Fibroblast of skin of right biceps (primary cell): Measurements from ENCODE around the gene EMP1.

Source experiments
- DNase-seq: peaks from one replicate; pipeline ENCODE4 v3.0.0-alpha.2; 2013

Gene EMP1

DNA sequence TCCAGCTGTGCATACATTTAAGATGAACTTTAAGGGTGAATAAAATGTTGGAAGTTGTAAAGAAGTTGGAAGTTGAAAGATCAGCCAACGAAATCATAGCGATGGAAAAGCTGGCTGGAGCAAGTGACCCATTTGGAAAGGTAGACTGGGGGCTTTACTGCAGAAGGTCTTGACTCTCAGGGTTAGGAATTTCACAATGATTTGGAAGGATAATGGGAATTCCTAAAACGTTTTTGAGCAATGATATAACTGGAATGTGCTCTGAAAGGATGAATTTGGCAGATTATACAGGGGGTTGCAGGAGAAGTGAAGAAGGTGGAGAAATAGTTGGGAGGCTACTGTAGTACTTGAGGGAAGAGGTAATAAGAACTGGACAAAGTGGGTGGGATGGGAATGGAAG is 27.4 kb downstream of the EMP1 start:
- peak; percentile 80 for DNase-seq

DNA sequence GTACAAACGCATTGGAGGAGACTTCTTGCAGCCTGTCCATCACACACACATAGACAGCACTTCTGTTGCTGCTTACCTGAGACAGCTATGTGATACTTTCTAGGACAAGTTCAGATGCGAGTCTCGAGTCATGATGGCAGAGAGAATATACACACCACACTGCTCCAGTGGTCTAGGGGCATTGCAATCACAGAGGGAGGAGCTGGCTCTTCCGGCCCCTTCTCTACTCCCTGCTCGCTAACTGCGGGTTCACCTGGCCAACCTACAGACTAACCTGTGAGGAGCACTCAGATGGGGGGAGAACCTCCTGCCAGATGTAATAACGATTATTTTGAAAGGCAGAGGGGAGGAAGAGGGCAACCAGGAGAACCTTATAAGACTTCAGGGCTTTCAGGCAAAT is 30.7 kb downstream of the EMP1 start:
- no peak for DNase-seq

DNA sequence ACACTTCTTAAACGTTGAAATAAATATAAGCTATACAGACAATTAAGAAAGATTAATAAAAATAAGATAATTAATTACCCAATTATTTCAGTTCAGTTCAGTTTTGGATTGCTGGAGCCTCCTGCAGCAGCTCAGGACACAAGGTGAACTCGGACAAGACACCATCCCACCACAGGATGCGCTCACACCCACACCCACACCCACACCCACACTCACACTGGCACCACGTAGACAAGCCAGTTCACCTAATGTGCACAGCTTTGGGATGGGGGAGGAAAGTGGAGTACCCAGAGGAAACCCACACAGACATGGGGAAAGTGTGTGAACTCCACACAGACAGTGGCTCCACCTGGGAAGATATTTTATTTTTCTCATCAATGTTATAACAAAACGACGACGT is 32.1 kb downstream of the EMP1 start:
- no peak for DNase-seq

DNA sequence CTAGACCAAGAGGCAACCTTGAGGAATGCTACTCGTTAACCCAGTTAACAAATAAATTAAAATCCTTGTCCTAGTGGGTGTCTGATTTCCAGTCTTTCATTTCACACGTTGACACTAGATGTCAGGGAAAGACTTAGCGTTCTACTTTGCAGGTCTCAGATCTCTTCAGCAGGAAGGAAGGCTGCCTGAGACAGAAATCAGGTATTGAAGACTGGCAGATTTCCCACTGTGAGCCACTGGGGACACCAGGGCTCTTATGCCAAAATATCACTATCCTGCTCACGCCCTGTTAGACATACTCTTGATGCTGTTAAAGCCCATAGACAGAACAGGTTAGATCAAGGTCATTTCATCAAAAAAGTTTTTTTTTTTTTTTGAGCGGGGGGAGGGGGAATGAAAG is 33.0 kb downstream of the EMP1 start:
- DNase-seq, result no peak

DNA sequence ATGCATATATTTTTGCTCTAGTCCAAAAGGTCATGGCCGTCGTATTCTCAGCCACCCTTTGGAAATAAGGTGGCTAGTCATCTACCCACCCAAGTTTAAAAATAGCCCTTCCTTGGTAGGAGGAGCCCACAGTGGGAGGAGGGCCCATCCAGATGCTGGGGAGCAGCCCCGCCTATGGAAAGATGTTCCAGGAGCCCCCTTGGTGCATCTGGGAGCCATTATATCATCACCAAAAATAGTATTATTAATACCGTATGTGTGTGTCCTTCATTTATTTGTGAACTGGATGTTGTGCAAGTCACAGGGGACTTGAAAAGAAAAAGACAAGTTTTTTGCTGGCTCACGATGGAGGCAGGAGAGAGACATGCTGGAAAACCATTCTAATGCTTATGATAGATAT is 34.0 kb downstream of the EMP1 start:
- peak; percentile 63 for DNase-seq

DNA sequence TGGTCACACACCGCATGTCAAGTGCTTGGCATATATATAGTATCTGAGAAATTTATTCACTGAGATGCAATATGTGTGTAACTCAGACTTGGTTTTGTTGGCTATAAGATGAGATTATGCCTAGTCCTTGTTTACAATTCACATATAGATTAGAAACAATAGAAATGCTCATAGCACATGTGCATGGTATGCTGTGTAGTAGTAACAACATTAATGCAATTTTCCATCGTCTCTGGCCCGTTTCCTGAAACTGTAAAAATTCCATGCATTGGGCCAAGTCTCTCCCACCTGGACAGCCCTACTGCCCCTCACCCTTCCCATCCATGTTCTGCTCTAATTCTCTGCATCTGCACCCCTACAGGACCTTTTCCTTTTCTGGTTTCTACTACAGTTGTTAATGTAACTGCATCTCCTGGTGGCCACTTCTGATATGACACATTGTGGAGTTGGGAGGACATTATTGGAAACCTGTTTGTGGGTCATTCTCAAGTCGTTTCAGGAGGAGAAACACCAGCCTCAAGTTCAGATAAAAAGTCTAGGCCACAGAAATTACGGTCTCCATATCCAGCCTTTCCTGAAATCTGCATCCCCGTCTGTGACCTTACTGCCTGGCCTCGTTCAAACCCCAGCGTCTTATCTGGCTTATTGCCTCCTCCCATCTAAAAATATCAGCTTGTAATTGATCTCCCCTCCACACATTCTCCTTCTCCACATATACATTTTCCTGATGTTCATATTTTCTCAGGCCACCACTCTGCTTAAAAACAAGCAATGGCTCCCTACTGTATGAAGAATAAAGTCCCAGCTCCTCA is 37.5 kb downstream of the EMP1 start:
- DNase-seq, result peak; percentile 64

DNA sequence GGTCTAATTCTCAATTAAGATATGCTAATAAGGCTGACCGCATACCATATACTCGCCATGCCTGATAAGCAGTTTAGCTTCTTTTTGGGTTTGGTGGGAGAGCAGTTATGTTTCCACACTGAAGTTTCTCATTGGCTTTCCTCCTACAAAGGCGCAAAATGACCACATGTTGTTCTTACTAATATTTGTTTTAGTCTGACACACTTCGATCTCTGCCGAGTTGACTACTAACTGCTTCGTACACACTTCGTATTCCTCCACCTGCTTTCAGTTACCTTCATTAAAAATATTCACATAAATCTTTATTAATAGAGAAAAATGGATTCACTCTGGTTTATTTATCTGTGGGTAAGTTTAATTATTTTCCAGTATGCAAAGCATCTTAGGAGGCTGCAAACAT is 41.7 kb downstream of the EMP1 start:
- no peak for DNase-seq

DNA sequence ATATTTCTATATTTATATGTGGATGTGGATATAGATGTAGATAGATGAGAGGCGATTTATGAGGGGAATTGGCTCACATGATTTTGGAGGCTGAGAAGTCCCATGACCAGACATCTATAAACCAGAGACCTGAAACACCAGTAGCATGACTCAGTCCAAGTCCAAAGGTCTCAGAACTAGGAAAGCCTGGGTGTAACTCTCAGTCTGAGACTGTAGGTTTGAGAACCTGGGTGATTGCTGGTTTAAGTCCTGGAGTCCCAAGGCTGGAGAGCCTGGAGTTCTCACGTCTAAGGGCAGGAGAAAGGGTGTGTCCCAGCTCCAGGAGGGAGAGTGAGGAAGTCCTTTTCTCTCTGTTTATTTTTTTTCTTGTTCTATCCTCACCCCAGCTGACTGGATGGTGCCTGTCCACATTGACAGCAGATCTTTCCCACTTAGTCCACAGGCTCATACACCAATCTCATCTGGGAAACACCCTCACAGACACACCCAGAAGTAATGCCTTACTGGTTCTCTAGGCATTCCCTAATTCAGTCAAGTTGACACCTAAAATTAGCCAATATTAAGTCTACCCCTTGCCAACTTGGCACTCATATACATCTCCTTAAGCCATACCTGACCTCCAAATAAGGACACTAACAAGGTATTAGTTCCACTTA is 45.4 kb downstream of the EMP1 start:
- DNase-seq, result no peak

DNA sequence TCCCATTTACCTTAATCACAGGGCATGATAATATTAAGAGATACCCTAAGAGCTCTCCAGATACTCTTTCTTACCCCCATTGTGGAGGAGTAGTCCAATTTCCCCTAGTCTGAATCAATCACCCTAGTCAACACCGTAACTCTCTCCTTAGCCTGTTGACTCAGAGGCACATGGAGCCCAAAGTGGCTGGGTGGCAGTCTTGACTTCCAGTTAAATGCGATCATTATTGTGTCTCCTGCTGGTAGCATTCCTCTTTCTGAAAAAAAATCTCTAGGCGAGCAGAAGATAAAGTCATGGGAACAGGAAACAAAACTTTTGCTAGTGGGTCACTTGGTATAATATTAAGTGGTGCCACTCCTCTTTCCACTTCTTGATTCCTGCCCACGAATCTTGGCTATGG is 46.4 kb downstream of the EMP1 start:
- no peak for DNase-seq

DNA sequence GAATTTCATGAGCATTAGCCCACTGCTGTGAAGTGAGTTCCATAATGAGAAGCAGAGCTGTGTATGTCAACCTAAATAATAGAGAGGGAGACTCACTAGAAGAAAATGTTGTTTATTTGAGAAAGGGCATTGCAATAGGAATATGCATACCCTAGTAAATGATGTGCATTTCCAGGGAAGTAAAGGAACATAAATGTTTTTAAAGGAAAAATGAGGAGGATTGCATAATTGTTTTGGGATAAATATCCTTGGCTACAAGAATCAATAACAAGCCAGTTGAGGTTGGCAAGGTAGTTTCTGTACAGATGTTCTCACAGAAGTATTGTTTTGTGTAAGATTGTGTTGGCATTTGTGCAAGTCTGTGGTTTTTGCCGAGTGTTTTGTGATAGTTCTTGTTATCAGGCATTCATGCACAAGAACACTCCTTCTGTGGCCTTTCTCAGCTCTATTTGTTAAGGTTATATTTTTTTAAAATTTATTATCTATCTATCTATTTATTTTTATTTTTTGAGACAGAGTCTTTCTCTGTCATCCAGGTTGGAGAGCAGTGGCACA is 47.1 kb downstream of the EMP1 start:
- no peak for DNase-seq

DNA sequence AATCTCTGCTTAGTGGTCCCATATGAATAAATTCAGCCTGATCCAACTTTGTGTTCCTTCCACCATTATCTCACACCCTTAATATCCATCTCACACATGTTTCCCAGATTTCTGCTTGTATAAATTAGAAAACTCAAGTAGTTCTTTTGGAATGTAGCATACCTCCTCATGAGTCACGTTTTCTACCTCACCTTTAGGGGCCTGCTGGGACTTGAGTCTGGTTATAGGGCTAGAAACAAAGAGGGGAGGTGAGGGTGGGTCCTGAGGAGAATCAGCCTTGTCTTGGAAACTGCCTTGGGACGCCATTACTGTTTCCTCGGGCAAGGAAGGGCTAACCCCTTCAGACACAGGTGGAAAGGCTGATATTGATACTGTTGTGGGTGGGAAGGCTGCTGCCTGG is 51.1 kb downstream of the EMP1 start:
- DNase-seq, result no peak

DNA sequence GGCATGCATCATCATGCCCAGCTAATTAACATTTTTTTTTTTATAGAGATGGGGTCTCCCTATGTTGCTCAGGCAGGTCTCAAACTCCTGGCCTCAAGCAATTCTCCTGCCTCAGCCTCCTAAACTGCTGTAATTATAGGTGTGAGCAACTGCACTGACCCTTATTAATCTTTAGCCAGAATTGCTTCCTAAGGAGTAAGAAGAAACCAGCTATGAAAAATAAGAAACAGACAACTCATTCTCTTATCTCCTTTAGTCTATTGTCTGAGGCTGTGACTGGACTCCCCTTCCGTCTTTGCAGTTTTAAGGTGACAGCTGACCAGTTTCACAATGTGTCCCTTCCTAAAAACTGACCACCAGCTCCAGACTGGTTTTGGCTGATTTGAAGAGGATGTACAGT is 52.4 kb downstream of the EMP1 start:
- no peak for DNase-seq

DNA sequence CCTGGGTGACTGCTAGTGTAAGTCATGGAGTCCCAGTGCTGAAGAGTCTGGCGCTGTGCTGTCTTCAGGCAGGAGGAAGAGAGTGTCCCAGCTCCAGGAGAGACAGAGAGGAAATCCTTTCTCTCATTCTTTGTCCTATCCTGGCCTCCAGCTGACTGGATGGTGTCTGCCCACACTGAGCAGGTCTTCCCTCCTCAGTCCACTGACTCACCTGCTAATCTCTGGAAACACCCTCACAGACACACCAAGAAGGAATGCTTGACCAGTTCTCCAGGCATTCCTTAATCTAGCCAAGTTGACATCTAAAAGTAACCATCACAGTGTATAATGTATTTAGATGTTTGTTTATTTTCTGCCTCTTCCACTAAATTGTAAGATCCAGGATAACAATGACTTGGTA is 53.9 kb downstream of the EMP1 start:
- peak; percentile 59 for DNase-seq

DNA sequence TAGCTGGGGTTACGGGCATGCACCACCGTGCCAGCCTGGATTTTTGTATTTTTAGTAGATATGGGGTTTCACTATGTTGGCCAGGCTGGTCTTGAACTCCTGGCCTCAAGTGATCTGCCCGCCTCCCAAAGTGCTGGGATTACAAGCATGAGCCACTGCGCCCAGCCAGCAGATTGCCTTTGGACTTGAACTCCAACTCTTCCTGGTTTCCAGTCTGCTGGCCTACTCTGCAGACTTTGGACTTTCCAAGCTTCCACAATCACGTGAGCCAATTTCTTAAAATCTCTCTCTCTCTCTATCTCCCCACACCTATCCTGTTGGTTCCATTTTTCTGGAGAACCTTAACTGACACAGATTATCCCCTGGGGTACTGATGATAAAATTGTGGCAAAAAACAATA is 55.0 kb downstream of the EMP1 start:
- DNase-seq, result no peak

DNA sequence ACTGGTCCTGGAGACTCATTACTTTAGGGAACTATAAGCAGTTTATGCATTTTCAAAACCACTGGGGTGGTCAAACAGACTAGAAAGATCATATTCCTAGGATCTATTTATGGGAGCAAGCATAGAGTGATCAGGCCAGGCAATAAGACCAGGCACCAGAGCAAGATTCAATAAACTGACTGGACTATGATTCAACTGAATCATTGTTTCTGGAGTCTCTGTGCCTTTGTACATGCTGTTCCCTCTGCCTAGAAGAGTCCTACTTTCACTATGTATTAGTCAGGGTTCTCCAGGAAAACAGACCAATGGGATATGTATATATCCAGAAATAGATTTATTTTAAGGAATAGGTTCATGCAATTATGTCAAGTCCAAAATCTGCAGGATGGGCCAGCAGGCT is 55.5 kb downstream of the EMP1 start:
- no peak for DNase-seq

DNA sequence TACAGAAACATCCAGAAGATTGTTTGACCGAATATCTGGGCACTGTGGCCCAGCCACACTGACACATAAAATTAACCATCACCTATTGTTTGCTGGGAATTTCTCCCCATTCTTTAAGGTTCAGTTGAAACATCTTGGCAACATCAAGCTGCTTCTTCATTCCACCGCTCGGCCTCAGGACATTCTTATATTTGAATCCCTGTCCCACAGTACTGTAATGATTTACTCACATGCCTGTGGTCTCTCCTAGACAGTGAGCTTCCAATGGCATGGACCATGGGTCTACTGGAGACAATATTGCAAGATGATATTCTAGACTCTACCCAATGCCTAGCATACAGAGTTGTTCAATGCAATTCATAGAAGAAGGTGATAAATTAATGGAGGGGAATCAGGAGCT is 56.1 kb downstream of the EMP1 start:
- DNase-seq, result no peak

DNA sequence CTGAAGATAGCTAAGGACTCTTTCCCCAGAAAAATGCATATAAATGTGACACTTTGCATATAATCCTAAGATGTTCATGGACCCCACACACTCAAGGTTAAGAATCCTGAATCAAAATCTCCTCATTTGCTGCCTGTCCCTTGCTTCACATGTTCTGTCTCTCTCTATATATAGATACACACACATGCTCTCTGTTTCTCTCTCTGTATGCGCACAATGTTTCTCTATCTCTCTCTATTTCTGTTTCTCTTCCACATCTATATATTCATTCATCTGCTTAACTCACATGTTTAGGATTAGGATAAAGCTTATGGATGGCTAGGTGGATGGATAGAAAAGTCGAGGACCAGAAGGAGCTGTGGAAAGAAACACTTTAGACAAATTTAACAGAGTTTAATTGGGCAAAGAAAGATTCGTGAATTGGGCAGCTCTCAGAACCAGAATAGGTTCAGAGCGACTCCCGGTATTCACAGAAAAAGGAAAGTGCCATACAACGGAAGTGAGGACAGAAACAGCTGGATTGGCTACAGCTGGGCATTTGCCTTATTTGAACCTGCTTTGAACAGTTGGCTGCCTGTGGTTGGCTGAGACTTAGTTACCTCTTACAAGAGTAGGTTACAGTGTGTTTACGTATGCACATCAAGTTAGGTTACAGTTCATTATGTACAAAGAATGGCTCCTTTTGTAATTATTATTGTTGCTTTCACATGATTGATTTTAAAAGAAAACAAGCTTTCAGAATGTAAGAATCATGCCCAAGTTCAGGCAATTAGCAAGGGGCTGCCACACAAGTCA is 57.6 kb downstream of the EMP1 start:
- DNase-seq, result no peak

DNA sequence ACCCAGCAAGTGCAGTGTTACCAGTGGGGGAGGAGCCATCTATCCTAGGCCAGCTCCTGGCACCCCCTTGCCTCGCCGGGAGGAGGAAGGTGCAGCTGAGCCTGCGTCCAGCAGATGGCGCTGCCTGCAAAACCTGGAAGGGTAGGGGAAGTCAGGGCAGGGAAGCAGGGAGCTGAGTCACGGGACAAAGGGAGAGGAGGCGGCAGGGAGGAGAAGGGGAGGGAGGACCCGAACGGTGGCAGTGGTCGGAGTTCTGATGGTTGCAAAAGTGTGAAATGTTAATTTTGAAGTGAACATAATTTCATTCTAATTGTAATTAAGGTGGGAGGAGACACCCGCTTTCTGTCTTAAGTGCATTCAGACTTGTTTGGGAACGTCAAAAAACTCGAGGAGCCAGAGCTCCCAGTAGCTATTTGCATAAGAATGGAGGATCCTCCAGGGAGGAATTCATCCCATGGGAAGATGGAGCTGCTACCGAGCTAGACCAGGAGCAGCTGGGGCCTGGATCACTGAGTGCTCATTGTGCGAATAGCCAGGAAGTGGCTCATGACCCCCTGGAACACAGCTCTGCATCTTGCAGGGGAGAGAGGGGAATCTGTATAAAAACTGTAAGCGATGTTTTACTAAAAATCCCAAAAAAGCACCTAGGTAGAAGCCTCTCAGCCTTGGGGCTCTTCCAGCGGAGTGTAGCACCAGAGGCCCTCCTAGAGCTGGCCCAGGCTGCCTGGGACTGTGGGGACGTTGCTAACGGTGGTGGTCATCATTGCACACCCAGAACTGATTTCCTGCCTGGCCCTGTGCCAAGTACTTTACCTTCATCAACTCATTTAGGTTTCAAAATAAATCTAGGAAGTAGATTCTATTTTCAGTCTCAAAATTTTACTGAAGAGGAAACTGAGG is 59.5 kb downstream of the EMP1 start:
- DNase-seq, result peak; percentile 94

DNA sequence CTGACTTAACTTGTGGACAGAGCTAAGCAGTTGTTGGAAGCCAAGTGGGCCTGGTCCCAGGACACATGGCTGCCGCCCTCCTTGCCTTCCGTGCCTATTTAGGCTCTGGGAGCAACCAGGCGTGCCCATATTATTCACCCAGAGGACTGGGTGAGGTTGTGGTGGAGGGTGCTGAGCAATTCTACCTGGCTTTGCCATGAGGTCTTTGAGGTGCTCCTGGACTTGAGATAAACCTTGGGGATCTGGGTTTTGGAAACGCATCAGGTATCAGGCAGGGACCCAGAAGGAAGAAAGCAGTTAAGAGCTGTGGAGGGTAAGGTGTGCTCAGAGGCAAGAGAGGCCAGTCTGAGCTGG is 60.1 kb downstream of the EMP1 start:
- DNase-seq, result no peak

DNA sequence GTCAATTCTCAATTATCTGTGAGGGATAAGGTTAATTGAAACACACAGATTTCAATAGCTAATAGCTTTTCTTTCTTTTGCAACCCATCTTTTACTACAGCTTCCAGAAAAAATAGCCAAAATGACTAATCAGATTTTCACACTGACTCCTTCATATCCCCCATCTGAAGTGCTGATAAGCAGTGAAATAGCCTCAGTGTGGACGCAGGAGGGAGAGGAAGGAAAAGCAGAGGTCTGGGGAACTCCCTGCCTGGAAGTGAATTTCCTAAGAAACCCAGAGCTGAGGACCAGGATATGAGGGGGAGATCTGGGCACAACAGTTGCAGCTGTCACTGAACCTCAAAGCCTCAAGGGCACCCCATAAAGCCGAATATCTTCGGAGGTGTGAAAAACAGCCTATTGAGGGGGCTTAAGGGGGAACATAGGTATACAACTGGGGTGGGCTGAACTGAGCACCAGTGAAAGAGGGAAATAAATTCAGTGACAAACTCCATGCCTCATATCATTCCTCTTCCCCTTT is 60.9 kb downstream of the EMP1 start:
- no peak for DNase-seq

DNA sequence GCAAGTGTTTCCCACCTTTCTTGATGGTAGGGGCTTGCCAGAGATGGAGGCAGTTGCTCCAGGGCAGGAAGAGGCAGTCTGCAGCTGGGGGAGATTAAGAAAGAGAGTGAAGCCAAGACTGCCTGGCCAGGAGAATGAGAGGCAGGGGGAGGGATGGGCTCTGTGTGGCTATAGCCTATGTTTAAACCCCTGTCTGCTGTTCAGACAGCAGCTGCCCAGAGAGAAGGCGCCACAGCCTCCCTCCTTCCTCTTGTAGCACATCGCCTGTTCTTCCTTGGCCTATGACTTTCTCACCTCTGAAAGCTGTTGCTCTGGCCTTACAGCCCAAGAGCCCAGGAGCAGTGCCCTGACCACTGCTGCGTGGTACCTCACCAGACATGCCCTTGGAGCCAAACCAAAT is 61.7 kb downstream of the EMP1 start:
- no peak for DNase-seq

DNA sequence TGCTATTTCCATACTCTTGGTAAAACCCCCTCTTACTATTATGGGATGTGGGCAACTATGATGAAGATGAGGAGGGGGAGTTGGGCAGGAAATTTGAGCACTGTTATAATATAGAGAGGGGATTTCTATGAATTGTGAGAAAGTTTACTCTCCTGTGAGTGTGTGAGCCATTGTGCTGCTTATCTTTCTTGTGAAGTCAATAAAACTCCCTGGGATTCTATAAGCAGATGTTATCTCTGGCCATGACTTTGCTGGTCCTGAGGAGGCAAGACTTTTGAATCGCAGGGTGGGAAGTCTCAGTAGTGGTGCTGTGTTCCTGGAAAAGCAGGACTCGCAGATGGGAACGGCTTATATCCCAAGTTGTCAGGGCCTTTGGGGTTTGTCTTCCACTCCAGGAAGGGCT is 62.2 kb downstream of the EMP1 start:
- DNase-seq, result no peak
